ENCODE data around the gene CLEC2D. TPM values are rescaled to one million over a fixed set of nuclear protein-coding genes. Genes with fewer than 3 reads are reported as not detected.

CLEC2D gene
- total RNA-seq, 1 experiment from 2014 or later, result 1.9 TPM

DNA sequence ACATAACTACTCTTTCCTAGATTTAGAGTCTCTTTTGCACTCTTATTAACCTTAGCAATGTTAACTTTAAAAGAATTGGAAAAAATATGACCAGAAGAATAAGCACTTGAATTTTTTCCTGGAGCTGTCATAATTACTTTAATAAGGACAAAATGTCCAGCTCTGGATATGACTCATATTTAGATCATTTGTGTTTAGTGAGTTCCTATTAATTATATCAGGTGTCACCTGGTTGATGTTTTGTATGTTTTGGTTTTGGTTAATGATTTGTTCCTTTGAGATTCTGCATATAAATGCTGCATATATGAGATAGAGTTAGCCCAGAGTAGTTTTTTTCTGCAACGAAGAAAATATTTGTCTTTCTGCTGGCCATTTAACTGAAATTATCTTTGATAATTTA lies 58.3 kb downstream of the CLEC2D start:
- POLR2A ChIA-PET, result no interaction called here
- H3K36me3 ChIP-seq (ENCODE audit: control insufficient read depth in 1 of 2, insufficient read depth in 2 of 2, low read length in 2 of 2), result no peaks in the 10 kb centered on the region
- TF ChIP-seq RAD21 (IDR thresholded peaks at IDR 0.05; ENCODE audit: low read depth) (no peak), EZH2phosphoT487 (IDR thresholded peaks at IDR 0.05; ENCODE audit: borderline replicate concordance) (no peak), CBX3 (IDR thresholded peaks at IDR 0.05; ENCODE audit: low read depth) (no peak), SP1 (IDR thresholded peaks at IDR 0.05; ENCODE audit: low read depth) (no peak), EZH2 (IDR thresholded peaks at IDR 0.05) (no peak), SRF (IDR thresholded peaks at IDR 0.05; ENCODE audit: low read depth) (no peak)
- TF ChIP-seq, protein P1, sequence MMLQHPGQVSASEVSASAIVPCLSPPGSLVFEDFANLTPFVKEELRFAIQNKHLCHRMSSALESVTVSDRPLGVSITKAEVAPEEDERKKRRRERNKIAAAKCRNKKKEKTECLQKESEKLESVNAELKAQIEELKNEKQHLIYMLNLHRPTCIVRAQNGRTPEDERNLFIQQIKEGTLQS (IDR thresholded peaks at IDR 0.05), result no peak
- TF ChIP-seq, protein P2, sequence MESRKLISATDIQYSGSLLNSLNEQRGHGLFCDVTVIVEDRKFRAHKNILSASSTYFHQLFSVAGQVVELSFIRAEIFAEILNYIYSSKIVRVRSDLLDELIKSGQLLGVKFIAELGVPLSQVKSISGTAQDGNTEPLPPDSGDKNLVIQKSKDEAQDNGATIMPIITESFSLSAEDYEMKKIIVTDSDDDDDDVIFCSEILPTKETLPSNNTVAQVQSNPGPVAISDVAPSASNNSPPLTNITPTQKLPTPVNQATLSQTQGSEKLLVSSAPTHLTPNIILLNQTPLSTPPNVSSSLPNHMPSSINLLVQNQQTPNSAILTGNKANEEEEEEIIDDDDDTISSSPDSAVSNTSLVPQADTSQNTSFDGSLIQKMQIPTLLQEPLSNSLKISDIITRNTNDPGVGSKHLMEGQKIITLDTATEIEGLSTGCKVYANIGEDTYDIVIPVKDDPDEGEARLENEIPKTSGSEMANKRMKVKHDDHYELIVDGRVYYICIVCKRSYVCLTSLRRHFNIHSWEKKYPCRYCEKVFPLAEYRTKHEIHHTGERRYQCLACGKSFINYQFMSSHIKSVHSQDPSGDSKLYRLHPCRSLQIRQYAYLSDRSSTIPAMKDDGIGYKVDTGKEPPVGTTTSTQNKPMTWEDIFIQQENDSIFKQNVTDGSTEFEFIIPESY (IDR thresholded peaks at IDR 0.05; ENCODE audit: extremely low read depth, insufficient replicate concordance, low read length), result no peak
- TF ChIP-seq, protein P3, sequence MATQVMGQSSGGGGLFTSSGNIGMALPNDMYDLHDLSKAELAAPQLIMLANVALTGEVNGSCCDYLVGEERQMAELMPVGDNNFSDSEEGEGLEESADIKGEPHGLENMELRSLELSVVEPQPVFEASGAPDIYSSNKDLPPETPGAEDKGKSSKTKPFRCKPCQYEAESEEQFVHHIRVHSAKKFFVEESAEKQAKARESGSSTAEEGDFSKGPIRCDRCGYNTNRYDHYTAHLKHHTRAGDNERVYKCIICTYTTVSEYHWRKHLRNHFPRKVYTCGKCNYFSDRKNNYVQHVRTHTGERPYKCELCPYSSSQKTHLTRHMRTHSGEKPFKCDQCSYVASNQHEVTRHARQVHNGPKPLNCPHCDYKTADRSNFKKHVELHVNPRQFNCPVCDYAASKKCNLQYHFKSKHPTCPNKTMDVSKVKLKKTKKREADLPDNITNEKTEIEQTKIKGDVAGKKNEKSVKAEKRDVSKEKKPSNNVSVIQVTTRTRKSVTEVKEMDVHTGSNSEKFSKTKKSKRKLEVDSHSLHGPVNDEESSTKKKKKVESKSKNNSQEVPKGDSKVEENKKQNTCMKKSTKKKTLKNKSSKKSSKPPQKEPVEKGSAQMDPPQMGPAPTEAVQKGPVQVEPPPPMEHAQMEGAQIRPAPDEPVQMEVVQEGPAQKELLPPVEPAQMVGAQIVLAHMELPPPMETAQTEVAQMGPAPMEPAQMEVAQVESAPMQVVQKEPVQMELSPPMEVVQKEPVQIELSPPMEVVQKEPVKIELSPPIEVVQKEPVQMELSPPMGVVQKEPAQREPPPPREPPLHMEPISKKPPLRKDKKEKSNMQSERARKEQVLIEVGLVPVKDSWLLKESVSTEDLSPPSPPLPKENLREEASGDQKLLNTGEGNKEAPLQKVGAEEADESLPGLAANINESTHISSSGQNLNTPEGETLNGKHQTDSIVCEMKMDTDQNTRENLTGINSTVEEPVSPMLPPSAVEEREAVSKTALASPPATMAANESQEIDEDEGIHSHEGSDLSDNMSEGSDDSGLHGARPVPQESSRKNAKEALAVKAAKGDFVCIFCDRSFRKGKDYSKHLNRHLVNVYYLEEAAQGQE (IDR thresholded peaks at IDR 0.05; ENCODE audit: low read depth), result no peak

More for the DNA sequence above, 58.3 kb downstream of the CLEC2D start:
- DNase-seq (ENCODE audit: low read depth, low spot score), result no peak
- no peaks in the 10 kb centered on the region for H3K9me2 ChIP-seq (ENCODE audit: insufficient read depth)
- peaks cover 62% of the 10 kb centered on the region for H3K27me3 ChIP-seq (ENCODE audit: insufficient read depth, low read length)
- no peak overlapping the region for H3K27ac ChIP-seq (ENCODE audit: low read depth, low read length)
- no TSS peak for BruUV-seq (replicated peaks)
- no peak overlapping the region for H3K4me3 ChIP-seq (replicated peaks in 1 of 2; ENCODE audit: low read depth in 1 of 2, low read length in 2 of 2)
- H3K9me3 ChIP-seq (ENCODE audit: control insufficient read depth in 1 of 2, insufficient read depth in 1 of 2, low read depth in 1 of 2, low read length in 2 of 2), result no peaks in the 10 kb centered on the region
- H4K20me1 ChIP-seq (ENCODE audit: insufficient read depth), result no peaks in the 10 kb centered on the region
- no peak overlapping the region for H2AFZ ChIP-seq (ENCODE audit: low read depth, low read length, poor library complexity, severe bottlenecking)
- ChIA-PET RAD21 (ENCODE audit: low non-redundant PET in 1 of 2, low total read pairs in 2 of 2, uncharacterized antibody in 2 of 2, unreplicated experiment in 2 of 2) (no interaction called here), CTCF (no interaction called here)
- no peaks in the 10 kb centered on the region for H3K4me1 ChIP-seq (ENCODE audit: control insufficient read depth in 1 of 2, insufficient read depth in 2 of 2, low read length in 2 of 2)
- no peak overlapping the region for H3K4me2 ChIP-seq (ENCODE audit: low read length)
- no peak overlapping the region for H3K9ac ChIP-seq (ENCODE audit: low read length)
- intact Hi-C loops (cut with micrococcal nuclease), result no loop called here
- ATAC-seq, result no peak
- no peaks in the 10 kb centered on the region for H3K79me2 ChIP-seq (ENCODE audit: insufficient read depth, low read length)
